ENCODE results near the gene KIF20B.

The KIF20B gene

DNA sequence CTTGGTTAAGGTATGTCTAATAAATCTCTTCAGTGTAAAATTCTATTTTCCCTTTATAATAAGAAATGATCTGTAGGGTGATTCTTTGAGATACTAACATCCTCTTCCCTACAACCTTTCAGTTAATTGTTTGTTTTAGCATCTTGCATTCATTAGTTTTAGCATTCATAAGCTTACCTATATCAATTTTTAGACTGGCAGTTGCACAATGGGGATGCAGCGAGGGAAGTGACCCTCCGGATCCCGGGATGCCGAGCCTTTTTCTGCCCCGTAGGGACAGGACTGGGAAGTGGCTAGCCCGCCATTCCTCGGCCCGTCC, 508 bp upstream of the KIF20B start:
- Histone ChIP-seq H3K9me2 (replicated peaks; ENCODE audit: insufficient read depth, low read length) (no peaks in the 10 kb centered on the region), H3K4me2 (ENCODE audit: low read depth, low read length, poor library complexity, severe bottlenecking) (peak overlapping the region; percentile 85), H3K79me2 (ENCODE audit: insufficient read depth, low read length) (peaks cover 45% of the 10 kb centered on the region), H3K36me3 (ENCODE audit: low read length) (peaks cover 7% of the 10 kb centered on the region), H3K9me3 (ENCODE audit: insufficient read depth, low read length) (no peaks in the 10 kb centered on the region), H3K27ac (ENCODE audit: low read depth, low read length) (peak overlapping the region; percentile 55), H3F3A (ENCODE audit: insufficient read depth) (peaks cover 7% of the 10 kb centered on the region; the same call in 1 of the 2 replicates), H2AFZ (ENCODE audit: low read depth, low read length, severe bottlenecking) (peak overlapping the region; percentile 90), H3K27me3 (ENCODE audit: low read length) (no peaks in the 10 kb centered on the region), H3K9ac (ENCODE audit: low read length) (peak overlapping the region; percentile 81), H4K20me1 (ENCODE audit: low read depth, low read length) (peaks cover 3% of the 10 kb centered on the region; the same call in 1 of the 2 replicates), H3K4me3 (ENCODE audit: insufficient read depth, low read length, poor library complexity, severe bottlenecking) (peak overlapping the region; percentile 83)
- TF ChIP-seq, protein P1, sequence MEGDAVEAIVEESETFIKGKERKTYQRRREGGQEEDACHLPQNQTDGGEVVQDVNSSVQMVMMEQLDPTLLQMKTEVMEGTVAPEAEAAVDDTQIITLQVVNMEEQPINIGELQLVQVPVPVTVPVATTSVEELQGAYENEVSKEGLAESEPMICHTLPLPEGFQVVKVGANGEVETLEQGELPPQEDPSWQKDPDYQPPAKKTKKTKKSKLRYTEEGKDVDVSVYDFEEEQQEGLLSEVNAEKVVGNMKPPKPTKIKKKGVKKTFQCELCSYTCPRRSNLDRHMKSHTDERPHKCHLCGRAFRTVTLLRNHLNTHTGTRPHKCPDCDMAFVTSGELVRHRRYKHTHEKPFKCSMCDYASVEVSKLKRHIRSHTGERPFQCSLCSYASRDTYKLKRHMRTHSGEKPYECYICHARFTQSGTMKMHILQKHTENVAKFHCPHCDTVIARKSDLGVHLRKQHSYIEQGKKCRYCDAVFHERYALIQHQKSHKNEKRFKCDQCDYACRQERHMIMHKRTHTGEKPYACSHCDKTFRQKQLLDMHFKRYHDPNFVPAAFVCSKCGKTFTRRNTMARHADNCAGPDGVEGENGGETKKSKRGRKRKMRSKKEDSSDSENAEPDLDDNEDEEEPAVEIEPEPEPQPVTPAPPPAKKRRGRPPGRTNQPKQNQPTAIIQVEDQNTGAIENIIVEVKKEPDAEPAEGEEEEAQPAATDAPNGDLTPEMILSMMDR (IDR thresholded peaks at IDR 0.05; ENCODE audit: insufficient read depth, low read length, poor library complexity, severe bottlenecking) = no peak
- no peak for TF ChIP-seq EZH2phosphoT487 (conservative IDR thresholded peaks at IDR 0.05; ENCODE audit: low read length)

DNA sequence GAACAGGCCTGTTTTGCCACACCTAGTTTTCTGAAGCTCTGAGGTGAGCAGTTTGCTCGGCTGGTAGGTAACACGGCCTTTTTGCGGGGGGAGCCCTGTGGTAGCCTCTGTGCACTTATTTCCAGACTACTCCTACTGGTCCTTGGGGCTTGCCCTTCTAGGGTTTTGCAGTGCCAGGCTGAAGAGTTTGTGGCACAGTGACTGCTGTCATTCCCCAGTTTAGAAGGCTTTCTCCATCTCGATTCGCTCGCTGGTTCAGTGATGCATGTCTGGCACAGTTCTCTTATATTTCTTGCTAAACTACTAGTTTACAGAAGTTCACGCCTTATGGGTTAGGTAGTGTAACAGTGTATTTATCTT, 711 bp downstream of the KIF20B start:
- H3K4me2 ChIP-seq (ENCODE audit: low read depth, low read length, poor library complexity, severe bottlenecking) = peak overlapping the region; percentile 100
- no peaks in the 10 kb centered on the region for H3K9me3 ChIP-seq (ENCODE audit: insufficient read depth, low read length)
- TF ChIP-seq, protein P1 (IDR thresholded peaks at IDR 0.05; ENCODE audit: insufficient read depth, low read length, poor library complexity, severe bottlenecking) = no peak
- TF ChIP-seq EZH2phosphoT487 (conservative IDR thresholded peaks at IDR 0.05; ENCODE audit: low read length) = no peak
- H3K36me3 ChIP-seq (ENCODE audit: low read length) = peaks cover 19% of the 10 kb centered on the region
- no peaks in the 10 kb centered on the region for H3K9me2 ChIP-seq (replicated peaks; ENCODE audit: insufficient read depth, low read length)
- peak overlapping the region; percentile 65 for H2AFZ ChIP-seq (ENCODE audit: low read depth, low read length, severe bottlenecking)
- peak overlapping the region; percentile 83 for H3K4me3 ChIP-seq (ENCODE audit: insufficient read depth, low read length, poor library complexity, severe bottlenecking)
- peak overlapping the region; percentile 76 for H3K27ac ChIP-seq (ENCODE audit: low read depth, low read length)
- H3K27me3 ChIP-seq (ENCODE audit: low read length) = no peaks in the 10 kb centered on the region
- H3F3A ChIP-seq (ENCODE audit: insufficient read depth) = peaks cover 15% of the 10 kb centered on the region
- peak overlapping the region; percentile 81 for H3K9ac ChIP-seq (ENCODE audit: low read length)
- H3K79me2 ChIP-seq (ENCODE audit: insufficient read depth, low read length) = peaks cover 57% of the 10 kb centered on the region
- H4K20me1 ChIP-seq (ENCODE audit: low read depth, low read length) = peaks cover 3% of the 10 kb centered on the region; the same call in 1 of the 2 replicates

DNA sequence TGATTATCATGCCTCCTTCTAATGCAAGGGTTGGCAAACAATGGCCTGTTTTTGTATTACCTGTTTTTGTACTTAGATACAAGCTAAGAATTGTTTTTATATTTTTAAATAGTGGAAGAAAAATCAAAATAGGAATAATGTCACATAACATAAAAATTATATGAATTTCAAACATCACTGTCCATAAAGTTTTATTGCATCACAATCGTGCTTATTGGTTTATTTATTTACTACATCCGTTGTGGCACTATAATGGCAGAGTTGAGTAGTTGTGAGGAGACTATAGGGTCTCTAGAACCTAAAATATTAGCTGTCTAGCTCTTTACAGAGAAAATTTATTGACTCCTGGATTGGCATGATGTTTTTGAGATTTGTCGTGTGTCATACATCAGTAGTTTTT, 4.1 kb downstream of the KIF20B start:
- no peaks in the 10 kb centered on the region for H3K9me3 ChIP-seq (ENCODE audit: insufficient read depth, low read length)
- H2AFZ ChIP-seq (ENCODE audit: low read depth, low read length, severe bottlenecking) = no peak overlapping the region
- H3K9me2 ChIP-seq (replicated peaks; ENCODE audit: insufficient read depth, low read length) = no peaks in the 10 kb centered on the region
- peaks cover 43% of the 10 kb centered on the region for H3K36me3 ChIP-seq (ENCODE audit: low read length)
- H3K79me2 ChIP-seq (ENCODE audit: insufficient read depth, low read length) = peaks cover 90% of the 10 kb centered on the region
- peaks cover 9% of the 10 kb centered on the region for H4K20me1 ChIP-seq (ENCODE audit: low read depth, low read length)
- TF ChIP-seq EZH2phosphoT487 (conservative IDR thresholded peaks at IDR 0.05; ENCODE audit: low read length) = no peak
- TF ChIP-seq, protein P1 (IDR thresholded peaks at IDR 0.05; ENCODE audit: insufficient read depth, low read length, poor library complexity, severe bottlenecking) = no peak
- no peak overlapping the region for H3K27ac ChIP-seq (ENCODE audit: low read depth, low read length)
- H3K27me3 ChIP-seq (ENCODE audit: low read length) = no peaks in the 10 kb centered on the region
- H3F3A ChIP-seq (ENCODE audit: insufficient read depth) = peaks cover 20% of the 10 kb centered on the region
- H3K4me3 ChIP-seq (ENCODE audit: insufficient read depth, low read length, poor library complexity, severe bottlenecking) = no peak overlapping the region
- H3K9ac ChIP-seq (ENCODE audit: low read length) = no peak overlapping the region
- peak overlapping the region; percentile 17 for H3K4me2 ChIP-seq (ENCODE audit: low read depth, low read length, poor library complexity, severe bottlenecking)
